G401 (cell line): ENCODE data around the gene NCOA3. TPM values are rescaled to one million over a fixed set of nuclear protein-coding genes. Genes with fewer than 3 reads are reported as not detected.
A peak's percentile ranks its signal among the peaks of the same experiment; 100 is the strongest.

ENCODE experiments used
- DNase-seq: peaks from one replicate; pipeline ENCODE4 v3.0.0-alpha.2; 2015; ENCODE audit warnings: low spot score
- in situ Hi-C: cut with HindIII; loops from 2 replicates; pipeline ENCODE4 v1.10.0; 2016; ENCODE audit warnings: low sequenced_read_pairs, mixed read lengths
- total RNA-seq: library from RNA; depleted of rRNA; stranded (reverse); fragments of >200 nt; shearing (Covaris generic); gene quantifications from 2 replicates; pipeline ENCODE4 v1.2.3, GENCODE V29; 2014

Gene NCOA3
- total RNA-seq, 1 experiment from 2014 or later: 34.5 TPM

DNA sequence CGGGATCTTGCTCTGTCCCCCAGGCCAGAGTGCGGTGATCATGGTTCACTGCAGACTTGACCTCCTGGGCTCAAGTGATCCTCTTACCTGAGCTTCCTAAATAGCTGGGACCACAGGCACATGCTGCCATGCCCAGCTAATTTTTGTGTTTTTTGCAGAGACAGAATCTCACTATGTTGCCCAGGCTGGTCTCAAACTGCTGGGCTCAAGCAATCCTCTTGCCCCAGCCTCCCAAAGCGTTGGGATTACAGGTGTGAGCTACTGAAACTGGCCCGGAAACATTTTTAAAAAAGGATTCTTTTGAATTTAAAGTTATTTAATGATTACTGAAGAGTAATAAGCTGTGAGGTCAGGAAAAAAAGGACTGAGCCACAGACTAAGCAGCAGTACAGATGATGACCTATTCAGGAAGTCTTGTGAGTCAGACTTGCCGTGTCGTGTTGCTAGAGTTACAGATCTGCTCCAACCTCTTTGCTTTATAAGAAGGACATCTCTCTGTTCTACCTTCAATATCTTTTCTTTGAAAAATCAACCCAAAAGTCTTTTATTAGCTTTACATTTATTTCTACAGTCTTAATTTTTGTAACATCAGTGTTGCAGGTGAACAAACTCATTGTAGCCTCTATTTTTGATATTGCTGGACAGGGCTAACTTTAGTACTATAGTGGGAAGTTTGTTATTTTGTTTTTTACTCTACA lies 108.7 kb downstream of the NCOA3 start:
- in situ Hi-C loops: no loop called here
- no peak for DNase-seq

DNA sequence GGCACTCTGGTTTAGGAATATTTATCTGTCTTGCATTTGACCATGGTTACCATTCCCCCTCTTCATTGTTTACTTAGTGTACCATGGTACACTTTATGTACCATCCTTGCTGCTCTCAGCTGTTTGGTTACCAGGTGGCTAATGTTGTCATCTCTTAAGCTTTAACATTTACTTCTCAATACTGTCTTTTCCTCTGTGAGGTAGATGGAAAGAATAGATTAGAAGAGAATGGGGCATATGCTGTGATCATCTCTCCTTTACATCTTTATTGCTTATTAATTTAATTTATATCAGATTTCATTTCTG lies 109.2 kb downstream of the NCOA3 start:
- no peak for DNase-seq
- in situ Hi-C loops: no loop called here

DNA sequence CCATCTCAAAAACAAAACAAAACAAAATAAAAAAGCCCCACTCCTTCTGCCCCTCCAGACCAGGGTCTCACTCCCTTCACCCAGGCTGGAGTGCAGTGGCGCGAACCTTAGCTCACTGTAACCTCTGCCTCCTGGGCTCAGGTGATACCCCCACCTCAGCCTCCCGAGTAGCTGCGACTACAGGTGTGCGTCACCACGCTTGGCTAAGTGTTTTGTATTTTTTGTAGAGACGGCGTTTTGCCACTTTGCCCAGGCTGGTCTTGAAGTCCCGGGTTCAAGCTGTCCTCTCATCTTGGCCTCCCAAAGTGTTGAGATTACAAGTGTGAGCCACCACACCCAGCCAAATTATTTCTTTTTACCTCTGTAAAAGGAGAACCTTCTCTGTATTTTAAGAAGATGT lies 110.1 kb downstream of the NCOA3 start:
- DNase-seq: no peak
- in situ Hi-C loops: no loop called here

DNA sequence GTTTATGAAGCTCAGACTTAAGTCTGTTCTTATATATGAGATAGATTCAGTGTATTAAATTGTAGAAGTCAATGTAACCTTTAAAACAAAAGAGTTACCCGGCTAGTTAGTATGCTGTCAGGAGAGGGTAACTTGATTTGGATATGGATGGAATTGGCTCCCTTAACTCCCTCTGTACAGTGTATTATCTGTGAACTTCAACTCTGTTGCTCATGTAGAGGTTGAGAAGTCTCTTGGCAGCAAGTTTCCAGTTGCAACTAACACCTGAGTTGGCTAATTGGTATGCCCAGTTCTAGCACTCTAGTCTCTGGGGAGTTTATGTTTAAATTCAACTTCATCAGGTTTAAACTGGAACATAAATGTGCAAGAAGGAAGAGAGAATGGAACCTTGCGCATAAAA lies 111.0 kb downstream of the NCOA3 start:
- DNase-seq: no peak
- in situ Hi-C loops: no loop called here

DNA sequence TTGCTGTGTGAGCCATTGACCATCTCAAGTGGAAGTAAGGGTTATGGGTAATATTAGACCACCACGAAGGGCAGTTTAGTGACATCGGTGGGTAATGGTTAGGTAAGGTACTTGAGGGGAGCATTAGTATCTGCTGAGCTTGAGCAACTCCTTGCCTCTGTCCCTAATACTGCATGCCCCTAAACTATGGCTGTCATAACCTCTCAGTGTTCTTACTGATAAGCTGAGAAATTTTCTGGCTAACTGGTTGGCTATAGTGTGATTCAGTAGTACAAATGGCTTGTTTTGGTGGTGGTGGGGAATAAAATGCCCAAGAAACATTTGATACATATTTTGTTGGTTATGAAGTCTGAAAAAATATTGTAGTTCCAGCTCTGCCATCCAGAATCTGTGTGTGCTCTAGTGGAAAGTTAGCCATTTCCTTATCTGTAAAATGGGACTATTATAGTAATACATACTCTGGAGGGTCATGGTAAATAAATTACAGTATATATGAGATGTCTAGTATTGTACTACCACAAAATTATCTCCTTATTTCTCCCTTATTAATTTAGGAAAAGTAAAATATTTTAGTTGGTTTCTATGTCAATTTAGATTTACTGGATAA lies 113.1 kb downstream of the NCOA3 start:
- DNase-seq: no peak
- in situ Hi-C loops: no loop called here

DNA sequence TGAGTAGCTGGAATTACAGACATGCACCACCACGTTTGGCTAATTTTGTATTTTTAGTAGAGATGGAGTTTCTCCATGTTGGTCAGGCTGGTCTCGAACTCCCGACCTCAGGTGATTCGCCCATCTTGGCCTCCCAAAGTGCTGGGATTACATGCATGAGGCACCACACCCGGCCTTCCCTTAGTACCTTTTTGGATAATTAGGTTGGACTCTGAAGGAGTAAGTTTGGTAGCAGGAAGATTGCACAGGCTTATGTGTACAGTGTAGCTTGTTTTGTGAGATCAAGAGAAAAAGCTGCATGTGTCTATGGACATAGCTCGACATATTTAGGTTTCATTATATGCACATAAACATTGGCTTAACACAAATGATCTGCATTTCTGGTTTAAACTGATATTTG lies 116.8 kb downstream of the NCOA3 start:
- no peak for DNase-seq
- in situ Hi-C loops: no loop called here

DNA sequence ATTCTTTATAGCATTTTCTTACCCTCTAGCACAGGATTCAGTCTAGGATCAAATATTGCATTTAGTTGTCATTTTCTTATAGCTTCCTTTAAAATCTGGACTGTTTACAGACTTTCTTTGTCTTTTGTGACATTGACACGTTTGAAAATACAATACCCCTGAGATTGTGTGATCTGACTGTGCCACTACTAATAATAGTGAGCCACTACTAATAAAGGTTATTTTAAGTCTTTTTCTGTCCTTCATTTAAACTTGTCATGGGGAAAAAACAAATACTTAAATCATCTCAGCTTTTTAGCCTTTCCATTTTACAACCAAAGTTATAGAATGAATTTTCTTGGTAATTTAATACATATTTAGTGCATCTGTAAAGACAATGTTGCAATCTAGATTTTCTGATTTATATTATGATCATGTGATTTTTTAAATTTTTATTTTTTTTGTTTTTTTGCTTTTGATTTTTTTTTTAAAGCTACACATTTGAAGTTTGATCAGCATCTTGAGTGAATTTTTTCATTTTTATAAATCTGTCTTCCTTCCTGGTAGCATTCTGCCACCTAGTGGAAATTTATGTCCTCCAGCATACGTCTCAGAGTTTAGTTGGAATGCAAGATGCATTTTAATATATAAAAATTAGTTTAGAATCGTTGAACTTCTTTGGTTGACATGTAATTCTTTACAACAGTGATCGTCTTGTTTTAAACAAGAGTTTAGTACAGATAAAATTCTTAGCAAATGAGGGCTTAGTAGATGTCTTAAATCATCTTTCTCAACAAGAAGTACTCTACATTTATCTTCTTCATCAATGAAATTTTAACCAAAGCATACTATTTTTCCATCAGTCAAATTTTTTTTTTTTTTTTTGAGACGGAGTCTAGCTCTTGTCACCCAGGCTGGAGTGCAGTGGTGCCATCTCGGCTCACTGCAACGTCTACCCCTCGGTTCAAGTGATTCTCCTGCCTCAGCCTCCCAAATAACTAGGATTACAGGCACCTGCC lies 119.4 kb downstream of the NCOA3 start:
- in situ Hi-C loops: no loop called here
- peak; percentile 56 for DNase-seq

DNA sequence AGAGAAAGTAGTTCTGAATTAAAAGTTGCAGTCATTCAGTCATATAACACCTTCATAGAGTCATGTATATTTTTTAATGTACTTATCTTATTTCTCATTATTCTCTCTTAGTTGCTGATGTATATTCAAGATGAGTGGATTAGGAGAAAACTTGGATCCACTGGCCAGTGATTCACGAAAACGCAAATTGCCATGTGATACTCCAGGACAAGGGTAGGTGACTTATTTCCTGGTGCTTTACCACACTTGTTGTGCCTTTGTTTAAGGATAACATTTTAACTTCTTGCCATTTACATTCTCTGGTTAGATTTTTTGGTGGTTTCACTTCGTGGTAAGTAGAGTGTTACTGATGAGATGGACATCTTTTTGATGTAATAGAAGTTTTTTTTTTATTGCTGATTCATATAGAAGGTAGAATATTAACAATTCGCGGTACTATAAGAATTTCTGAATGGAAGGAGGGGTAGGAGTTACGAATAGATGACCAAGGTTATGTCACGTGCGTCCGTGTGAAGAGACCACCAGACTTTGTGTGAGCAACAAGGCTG lies 120.5 kb downstream of the NCOA3 start:
- in situ Hi-C loops: no loop called here
- no peak for DNase-seq

DNA sequence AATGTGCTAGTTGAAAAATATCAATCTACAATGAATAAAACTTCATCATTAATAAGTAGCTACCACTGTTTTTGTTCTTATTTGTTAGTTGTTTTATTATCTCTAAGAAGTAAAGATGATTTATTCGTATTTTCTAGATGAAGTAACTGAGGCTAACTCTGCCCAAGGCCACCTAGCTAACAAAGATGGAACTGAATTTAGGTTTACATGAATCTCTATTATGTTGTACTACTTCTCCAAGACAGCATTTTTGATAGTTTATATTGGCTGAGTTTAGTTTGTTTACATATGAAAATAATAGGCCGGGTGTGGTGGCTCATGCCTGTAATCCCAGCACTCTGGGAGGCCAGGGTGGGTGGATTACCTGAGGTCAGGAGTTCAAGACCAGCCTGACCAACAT lies 121.5 kb downstream of the NCOA3 start:
- no peak for DNase-seq
- in situ Hi-C loops: no loop called here

DNA sequence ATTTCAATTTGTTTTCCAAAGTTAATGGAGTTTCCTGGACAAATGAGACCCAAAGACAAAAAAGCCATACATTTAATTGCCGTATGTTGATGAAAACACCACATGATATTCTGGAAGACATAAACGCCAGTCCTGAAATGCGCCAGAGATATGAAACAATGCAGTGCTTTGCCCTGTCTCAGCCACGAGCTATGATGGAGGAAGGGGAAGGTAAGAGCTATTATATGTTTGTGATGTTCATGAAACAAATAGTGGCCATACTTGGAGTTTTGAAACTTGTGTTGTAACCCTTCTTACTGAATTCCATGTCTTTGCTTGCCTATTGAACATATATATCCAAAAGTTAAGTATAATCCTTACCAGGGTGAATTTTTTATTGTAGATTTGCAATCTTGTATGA lies 125.9 kb downstream of the NCOA3 start:
- no peak for DNase-seq
- in situ Hi-C loops: no loop called here

DNA sequence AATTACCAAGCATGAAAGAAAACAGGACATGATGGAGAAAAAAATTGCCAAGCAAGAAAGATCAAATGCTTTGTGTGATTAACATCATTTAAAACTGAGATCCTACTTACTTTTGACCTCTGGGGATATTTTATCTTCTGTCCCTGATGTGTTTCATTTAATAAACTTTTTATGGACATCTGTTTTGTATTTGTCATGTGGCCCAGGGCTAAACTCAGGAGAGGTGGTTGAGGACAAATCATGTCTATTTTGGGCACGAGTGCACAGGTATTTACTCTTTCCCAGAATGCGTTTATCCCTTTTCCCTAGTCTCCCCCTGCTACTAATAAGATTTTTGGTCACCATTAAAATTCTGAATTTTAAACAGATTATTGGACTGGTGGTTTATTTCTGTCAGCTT lies 128.2 kb downstream of the NCOA3 start:
- no peak for DNase-seq
- in situ Hi-C loops: no loop called here

DNA sequence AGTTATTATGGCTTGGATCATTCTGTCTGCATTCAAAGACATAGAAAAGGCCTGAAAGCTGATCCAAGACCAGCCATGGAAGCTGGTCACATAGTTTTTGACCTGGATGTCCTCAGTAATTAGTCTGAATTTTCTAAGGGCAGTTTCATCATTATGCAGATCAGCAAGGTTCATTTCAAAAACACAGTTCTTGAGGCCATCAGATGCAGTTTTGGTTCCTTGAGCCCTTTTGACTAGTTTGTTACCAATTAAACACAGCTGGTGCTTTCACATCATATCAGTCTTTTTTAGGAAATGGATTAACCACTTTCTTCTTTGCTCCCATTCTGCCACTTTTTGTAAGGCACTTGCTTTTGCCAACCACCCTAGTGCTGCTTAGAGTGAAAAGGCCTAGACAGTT lies 129.4 kb downstream of the NCOA3 start:
- in situ Hi-C loops: no loop called here
- no peak for DNase-seq

DNA sequence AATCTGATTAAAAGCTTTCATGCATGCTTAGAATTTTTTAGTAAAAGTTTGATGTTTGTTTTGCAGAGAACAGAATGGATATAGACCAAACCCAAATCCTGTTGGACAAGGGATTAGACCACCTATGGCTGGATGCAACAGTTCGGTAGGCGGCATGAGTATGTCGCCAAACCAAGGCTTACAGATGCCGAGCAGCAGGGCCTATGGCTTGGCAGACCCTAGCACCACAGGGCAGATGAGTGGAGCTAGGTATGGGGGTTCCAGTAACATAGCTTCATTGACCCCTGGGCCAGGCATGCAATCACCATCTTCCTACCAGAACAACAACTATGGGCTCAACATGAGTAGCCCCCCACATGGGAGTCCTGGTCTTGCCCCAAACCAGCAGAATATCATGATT lies 133.6 kb downstream of the NCOA3 start:
- in situ Hi-C loops: no loop called here
- no peak for DNase-seq

DNA sequence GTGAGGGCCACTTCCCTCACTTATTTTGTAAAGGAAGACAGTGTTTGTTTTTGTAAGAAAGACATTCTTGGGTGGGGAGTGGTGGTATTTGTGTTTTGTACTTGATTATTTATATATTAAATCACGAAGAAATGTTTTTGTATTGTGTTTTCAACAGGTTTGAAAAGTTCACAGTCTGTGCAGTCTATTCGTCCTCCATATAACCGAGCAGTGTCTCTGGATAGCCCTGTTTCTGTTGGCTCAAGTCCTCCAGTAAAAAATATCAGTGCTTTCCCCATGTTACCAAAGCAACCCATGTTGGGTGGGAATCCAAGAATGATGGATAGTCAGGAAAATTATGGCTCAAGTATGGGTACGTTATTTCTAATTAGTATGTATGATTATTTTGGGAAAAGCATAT lies 137.2 kb downstream of the NCOA3 start:
- in situ Hi-C loops: no loop called here
- no peak for DNase-seq

DNA sequence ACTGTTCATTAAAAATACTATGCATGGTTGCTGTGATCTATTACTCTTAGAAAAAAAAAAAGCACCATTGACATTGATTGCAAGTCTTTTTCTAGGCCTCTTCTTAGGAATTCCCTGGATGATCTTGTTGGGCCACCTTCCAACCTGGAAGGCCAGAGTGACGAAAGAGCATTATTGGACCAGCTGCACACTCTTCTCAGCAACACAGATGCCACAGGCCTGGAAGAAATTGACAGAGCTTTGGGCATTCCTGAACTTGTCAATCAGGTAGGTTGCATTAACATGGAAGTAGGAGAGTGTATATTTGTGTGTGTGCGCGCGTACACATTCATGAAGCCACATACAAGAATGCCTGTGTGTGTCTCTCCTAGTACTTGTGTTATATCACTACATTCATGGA lies 140.4 kb downstream of the NCOA3 start:
- in situ Hi-C loops: no loop called here
- DNase-seq: no peak

DNA sequence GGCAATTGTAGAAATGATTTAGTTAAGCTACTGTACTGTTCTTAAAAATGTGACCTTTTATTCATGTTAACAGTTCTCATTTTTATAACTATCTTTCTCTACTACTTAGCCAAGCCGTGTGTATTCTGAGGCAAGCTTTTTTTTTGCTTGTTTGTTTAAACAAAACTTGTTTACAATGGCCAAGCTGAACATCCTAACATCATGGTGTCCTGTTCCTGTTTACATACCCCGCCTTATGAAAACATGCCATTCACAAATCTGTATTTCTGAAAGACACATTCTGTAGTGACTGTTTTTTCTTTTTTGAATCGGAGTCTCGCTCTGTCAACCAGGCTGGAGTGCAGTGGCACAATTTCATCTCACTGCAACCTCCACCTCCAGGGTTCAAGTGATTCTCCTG lies 140.9 kb downstream of the NCOA3 start:
- in situ Hi-C loops: no loop called here
- DNase-seq: no peak

DNA sequence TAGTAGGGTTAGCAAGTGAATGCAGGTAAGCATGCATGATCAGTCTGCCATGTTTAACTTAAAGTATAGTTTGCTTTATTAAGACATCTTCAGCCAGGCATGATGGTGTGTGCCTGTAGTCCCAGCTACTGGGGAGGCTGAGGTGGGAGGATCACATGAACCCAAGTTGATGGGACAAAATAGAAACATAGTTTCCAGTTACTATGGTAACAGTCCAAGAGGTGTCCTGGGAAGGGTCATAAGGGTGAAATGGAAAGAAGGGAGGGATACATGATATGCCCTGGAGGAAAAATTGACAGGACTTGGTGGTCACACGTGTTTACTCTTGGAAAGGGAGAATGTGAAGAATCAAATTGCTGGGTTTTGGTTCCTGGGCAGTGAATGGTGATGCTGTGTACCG lies 143.9 kb downstream of the NCOA3 start:
- in situ Hi-C loops: no loop called here

DNA sequence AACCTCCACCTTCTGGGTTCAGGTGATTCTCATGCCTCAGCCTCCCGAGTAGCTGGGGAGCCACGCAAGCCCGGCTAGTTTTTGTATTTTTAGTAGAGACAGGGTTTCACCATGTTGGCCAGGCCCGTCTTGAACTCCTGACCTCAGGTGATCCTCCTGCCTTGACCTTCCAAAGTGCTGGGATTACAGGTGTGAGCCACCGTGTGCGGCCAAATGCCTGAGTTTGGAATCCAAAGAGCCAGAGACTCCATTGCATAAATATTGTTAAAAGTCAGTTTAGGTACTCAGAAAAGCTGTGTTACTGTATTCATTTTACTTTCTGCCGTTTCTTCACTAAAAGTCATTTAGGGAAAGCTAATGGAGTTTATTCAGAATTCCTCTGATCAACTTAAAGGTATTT lies 146.3 kb downstream of the NCOA3 start:
- in situ Hi-C loops: no loop called here
- no peak for DNase-seq

More for the DNA sequence above, 143.9 kb downstream of the NCOA3 start:
- no peak for DNase-seq

DNA sequence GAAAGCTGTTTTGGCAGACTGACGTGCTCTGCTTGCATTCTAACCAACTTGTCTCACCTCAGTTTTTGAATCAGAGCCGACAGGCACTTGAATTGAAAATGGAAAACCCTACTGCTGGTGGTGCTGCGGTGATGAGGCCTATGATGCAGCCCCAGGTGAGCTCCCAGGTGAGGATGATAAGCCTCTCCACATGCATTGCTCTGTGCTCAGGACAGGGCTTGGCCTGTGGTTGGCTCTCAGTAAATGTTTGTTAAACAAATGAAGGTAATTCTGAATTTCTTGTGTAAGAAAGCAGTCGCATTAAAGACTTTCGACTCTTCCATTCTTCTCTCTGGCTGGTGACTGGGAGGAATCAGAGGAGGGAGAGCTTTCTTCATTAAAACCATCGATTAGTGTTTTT lies 147.3 kb downstream of the NCOA3 start:
- in situ Hi-C loops: no loop called here
- DNase-seq: no peak

DNA sequence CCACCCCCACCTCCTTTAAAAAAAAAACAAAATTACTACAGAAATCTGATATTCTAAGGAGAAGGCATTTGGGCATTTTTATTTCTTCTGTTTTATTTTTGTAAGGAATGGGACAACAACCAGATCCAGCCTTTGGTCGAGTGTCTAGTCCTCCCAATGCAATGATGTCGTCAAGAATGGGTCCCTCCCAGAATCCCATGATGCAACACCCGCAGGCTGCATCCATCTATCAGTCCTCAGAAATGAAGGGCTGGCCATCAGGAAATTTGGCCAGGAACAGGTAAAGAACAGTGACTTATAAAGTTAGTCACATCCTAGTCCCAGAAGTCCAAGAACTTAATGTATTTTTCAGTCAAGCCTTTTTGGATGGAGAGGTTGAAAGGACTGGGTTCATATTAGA lies 150.6 kb downstream of the NCOA3 start:
- in situ Hi-C loops: no loop called here
- DNase-seq: no peak
